Stimulated activated effector memory CD8-positive, alpha-beta T cell treated with anti-CD3 and anti-CD28 coated beads, Interleukin-12 subunit alpha, Interleukin-12 subunit beta, amount 100 ng/mL, for 72 hours (primary cell): ENCODE measurements around the gene TRIM46.
"Not testable (repeated sequence)": the region's sequence is repeated elsewhere in the genome, so short reads cannot be mapped to it uniquely, and the experiment has no call there.

Source experiments
- ATAC-seq: fragments of 150-1000 bp; cut with Tn5 transposase; 2 replicates; pipeline ENCODE4 v1.10.0; 2021
- DNase-seq, 2 donors: peaks; one replicate each; pipeline ENCODE4 v3.0.0; 2021 to 2022; ENCODE audit warnings: low spot score in 2 of 2
- H3K27ac Mint-ChIP-seq: one replicate; pipeline ENCODE4 v1.8.0; 2022; ENCODE audit warnings: mild to moderate bottlenecking, mixed read lengths
- H3K36me3 Mint-ChIP-seq: one replicate; pipeline ENCODE4 v1.8.0; 2022; ENCODE audit warnings: mild to moderate bottlenecking, mixed read lengths
- H3K4me1 Mint-ChIP-seq: one replicate; pipeline ENCODE4 v1.8.0; 2022; ENCODE audit warnings: mixed read lengths
- H3K4me3 Mint-ChIP-seq: one replicate; pipeline ENCODE4 v1.8.0; 2022; ENCODE audit warnings: mild to moderate bottlenecking, mixed read lengths
- H3K9me3 Mint-ChIP-seq: one replicate; pipeline ENCODE4 v1.8.0; 2022; ENCODE audit warnings: mixed read lengths

Gene TRIM46

GRCh38 chr1:155164625-155165024, 9.0 kb upstream of the TRIM46 start:
- not testable (repeated sequence) for H3K4me3 Mint-ChIP-seq, DNase-seq, ATAC-seq, H3K9me3 Mint-ChIP-seq, H3K27ac Mint-ChIP-seq
- peaks cover 17% of the 10 kb centered on the region for H3K4me1 Mint-ChIP-seq
- H3K36me3 Mint-ChIP-seq = peaks cover 12% of the 10 kb centered on the region

DNA sequence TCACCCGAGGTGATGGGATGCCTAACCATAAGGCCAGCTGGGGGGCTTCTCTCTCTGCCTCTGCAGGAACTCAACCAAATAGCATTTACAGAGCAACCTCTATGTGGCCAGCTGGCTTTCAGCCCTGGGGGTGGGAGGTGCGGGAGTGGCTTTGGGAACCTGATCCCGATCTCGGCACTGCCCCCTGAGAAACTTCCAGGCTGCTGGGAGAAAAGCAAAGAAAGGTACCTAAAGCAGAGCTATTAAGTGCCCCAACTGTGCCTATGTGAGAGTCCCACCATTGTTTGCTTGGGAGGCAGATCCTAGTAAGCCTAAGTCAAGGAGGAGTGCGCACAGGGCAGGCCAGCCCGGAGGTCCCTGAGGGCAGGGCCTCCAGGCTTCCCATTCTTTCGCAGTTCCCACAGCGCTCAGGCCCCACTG, 7.6 kb upstream of the TRIM46 start:
- H3K4me1 Mint-ChIP-seq = peaks cover 18% of the 10 kb centered on the region
- no peak overlapping the region for H3K4me3 Mint-ChIP-seq
- no peak overlapping the region for H3K27ac Mint-ChIP-seq
- no peaks in the 10 kb centered on the region for H3K9me3 Mint-ChIP-seq
- H3K36me3 Mint-ChIP-seq = peaks cover 26% of the 10 kb centered on the region
- DNase-seq = no peak
- no peak for ATAC-seq

DNA sequence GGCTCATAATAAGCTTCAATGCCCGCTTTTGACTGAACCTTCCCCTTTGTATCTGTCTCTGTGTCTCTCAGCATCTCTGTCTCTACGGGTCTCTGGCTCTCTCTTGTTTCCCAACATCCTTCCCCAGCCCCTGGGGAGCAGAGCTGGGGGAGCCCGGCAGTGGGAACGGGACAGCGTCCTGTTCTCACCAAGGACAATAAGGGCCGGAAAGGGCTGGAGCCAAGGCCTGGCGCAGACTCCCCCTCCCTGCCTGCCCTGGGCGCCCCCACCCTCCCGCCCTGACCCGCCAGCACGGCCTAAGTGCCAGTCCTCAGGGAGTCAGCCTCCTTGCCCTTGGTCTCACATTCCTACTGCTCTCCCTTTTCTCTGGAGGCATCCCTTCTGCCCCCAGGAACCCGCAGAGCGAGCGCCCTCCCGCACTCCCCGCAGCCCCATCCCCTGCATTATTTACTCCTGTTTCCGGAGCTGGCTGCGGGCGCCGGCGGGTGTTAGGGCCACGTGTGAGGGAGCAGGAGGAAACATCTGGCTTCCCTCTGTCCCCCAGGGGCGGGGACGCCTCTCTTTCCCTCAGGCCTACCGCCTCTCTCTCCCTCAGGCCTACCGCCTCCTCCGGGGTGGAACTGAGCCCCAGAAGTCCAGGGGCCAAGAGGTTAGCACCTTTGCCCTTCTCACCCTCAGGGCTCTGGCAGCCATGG, 7.0 kb upstream of the TRIM46 start:
- Mint-ChIP-seq H3K27ac (peak overlapping the region; percentile 74), H3K4me1 (peaks cover 18% of the 10 kb centered on the region), H3K36me3 (peaks cover 32% of the 10 kb centered on the region), H3K9me3 (no peaks in the 10 kb centered on the region), H3K4me3 (peak overlapping the region; percentile 13)
- no peak for ATAC-seq
- no peak for DNase-seq

- Mint-ChIP-seq H3K36me3 (peaks cover 40% of the 10 kb centered on the region), H3K9me3 (no peaks in the 10 kb centered on the region), H3K4me3 (peak overlapping the region; percentile 68), H3K27ac (peak overlapping the region; percentile 74), H3K4me1 (peaks cover 25% of the 10 kb centered on the region)
- ATAC-seq (peak; percentile 83), DNase-seq (peak; percentile 80 to 92)
These were observed 6.2 kb upstream of the TRIM46 start for GRCh38 chr1:155167166-155168104.

DNA sequence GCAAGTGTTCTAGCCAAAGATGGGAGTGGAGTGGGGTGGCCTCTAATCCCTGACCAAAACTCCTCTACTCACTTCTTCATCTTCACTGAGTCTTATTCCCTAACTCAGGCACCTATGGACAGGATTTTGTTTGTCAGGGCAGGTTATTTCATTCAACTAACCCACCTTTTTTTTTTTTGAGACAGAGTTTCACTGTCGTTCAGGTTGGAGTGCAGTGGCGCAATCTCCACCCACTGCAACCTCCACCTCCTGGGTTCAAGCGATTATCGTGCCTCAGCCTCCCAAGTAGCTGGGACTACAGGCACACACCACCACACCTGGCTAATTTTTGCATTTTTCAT, 5.6 kb upstream of the TRIM46 start:
- Mint-ChIP-seq H3K4me1 (peaks cover 31% of the 10 kb centered on the region), H3K27ac (peak overlapping the region; percentile 71), H3K4me3 (peak overlapping the region; percentile 68)

GRCh38 chr1:155168456-155169210, 5.0 kb upstream of the TRIM46 start:
- Mint-ChIP-seq H3K27ac (no peak overlapping the region), H3K4me1 (peaks cover 36% of the 10 kb centered on the region), H3K9me3 (no peaks in the 10 kb centered on the region), H3K4me3 (no peak overlapping the region), H3K36me3 (peaks cover 52% of the 10 kb centered on the region)
- DNase-seq = no peak
- no peak for ATAC-seq

More for the DNA sequence above, 5.6 kb upstream of the TRIM46 start:
- ATAC-seq, DNase-seq, H3K9me3 Mint-ChIP-seq: not testable (repeated sequence)
- H3K36me3 Mint-ChIP-seq = peaks cover 46% of the 10 kb centered on the region

- ATAC-seq = no peak
- Mint-ChIP-seq H3K9me3 (no peaks in the 10 kb centered on the region), H3K27ac (peak overlapping the region; percentile 63), H3K4me1 (peaks cover 45% of the 10 kb centered on the region), H3K36me3 (peaks cover 58% of the 10 kb centered on the region), H3K4me3 (no peak overlapping the region)
- DNase-seq = no peak
These were observed 4.1 kb upstream of the TRIM46 start for GRCh38 chr1:155169541-155169940.

DNA sequence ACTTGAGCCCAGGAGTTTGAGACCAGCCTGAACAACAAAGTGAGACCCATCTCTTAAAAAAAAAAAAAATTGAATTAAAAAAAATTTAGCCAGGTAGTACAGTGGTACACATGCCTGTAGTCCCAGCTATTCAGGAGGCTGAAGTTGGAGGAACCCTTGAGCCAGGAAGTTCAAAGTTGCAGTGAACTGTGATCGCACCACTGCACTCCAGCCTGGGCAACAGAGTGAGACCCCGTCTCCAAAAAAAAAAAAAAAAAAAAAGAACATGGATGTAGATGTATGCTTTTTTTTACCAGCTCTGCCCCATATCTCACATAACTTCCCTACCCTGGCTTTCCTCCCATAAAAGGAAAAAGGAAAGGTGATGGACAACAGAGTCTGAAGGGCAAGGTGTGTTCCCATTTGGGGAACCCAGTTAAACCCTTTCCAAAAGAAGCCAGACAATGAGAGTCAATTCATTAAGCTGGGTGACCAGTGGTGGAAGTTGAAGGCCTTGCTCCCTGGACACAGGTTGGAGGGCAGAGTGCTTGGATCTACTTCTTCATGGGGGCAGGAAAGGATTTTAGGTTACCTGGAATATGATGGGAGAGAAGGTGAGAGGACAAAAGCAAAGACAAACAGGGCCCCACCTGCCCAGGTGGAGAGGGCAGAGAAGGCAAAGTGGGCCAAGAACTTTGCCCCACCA, 3.4 kb upstream of the TRIM46 start:
- ATAC-seq = no peak
- Mint-ChIP-seq H3K4me3 (no peak overlapping the region), H3K36me3 (peaks cover 65% of the 10 kb centered on the region), H3K9me3 (no peaks in the 10 kb centered on the region), H3K27ac (peak overlapping the region; percentile 63), H3K4me1 (peaks cover 52% of the 10 kb centered on the region)
- no peak for DNase-seq

- ATAC-seq (no peak), DNase-seq (no peak)
- peaks cover 57% of the 10 kb centered on the region for H3K4me1 Mint-ChIP-seq
- H3K27ac Mint-ChIP-seq = peak overlapping the region; percentile 40
- H3K4me3 Mint-ChIP-seq = peak overlapping the region; percentile 100
- H3K36me3 Mint-ChIP-seq = peaks cover 65% of the 10 kb centered on the region
- H3K9me3 Mint-ChIP-seq = no peaks in the 10 kb centered on the region
These were observed 2.8 kb upstream of the TRIM46 start for GRCh38 chr1:155170806-155171205.

DNA sequence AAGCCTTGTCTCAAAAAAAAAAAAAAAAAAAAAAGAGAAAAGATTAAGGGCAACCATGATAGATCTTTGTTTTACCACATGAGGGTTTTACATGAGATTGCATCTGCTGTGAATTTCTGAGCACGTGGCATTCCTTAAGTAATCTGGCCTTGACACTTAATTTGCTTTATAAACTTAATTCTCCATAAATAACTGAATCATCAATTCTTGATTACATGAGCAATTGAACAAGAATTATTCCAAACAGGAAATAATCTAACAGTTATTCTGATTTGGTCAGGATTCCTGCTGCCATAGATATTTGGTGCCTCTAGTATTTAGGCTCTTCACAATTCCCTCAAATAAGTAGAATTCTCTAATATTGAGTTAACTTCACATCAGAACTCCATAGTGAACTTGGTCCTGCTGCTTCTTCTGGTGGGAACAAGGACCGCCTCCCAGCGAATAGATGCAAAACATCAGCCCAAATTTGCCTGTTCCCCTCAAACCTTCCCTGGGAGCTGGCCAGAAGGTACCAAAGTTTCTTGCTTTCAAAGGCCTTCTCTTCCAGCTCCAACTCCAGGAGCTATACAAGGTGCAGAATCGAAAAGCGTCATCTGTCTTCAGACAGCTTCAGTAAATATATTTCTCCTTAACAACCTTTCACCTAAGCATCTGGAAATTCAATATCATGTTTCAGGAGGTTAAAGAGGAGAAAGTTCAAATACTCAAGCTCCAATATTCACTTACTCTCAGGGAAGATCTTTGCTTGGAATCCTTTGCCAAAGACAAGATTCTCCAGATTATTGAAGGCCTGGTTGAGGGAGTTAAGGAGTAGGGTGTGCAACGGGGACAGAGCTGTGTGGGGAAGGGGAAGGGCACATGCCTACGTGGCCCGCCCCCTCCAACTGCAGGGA, 1.6 kb upstream of the TRIM46 start:
- DNase-seq = peak in 1 of 2 donors; percentile 44
- Mint-ChIP-seq H3K9me3 (no peaks in the 10 kb centered on the region), H3K4me3 (peak overlapping the region; percentile 100), H3K27ac (peak overlapping the region; percentile 100), H3K4me1 (peaks cover 69% of the 10 kb centered on the region), H3K36me3 (peaks cover 72% of the 10 kb centered on the region)
- peak; percentile 47 for ATAC-seq

DNA sequence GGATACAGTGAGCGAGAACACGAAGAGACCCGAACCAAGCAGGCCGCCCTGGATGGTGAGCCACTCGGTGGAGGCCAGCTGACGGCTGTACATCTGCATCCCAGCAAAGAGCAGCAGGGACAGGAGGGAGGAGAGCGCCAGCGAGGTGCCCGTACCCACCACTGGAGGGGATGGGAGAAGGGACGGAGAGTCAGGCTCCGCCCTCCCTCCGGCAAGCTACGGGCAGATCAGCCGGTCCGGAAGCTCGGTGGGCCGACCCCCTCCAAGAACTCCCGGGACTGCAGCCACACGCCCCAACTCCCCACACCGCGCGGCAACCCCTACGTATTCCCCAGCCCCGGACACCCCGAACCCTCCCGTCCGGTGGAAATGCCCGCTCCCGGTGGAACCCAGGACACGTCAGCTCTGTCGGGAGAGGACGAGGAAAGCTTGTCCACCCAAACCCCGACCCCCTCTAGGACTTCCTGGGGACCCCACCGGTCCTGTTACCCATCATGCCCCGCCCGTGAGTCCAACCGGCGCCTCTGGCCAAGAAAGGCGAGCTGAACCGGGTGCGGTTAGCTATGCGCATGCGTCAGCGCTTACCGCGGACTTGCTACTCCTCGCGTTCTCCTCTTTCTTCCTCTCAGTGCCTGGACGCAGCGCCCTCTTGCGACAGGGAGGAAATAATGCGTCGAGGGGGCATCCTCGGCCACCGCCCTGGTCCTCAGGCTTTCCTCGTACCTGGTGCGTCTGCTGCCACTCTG, 744 bp upstream of the TRIM46 start, which contains the start of gene KRTCAP2:
KRTCAP2 (minus strand) TSS at position 573 of the 746 bp plus-strand sequence; CDS start at position 493, 80 bp downstream.
- Mint-ChIP-seq H3K4me3 (peak within 1 kb of the TSS; percentile 100), H3K4me1 (peaks cover 61% of the 10 kb centered on the region), H3K27ac (peak within 1 kb of the TSS; percentile 100), H3K9me3 (no peaks in the 10 kb centered on the region), H3K36me3 (peaks cover 72% of the 10 kb centered on the region)
- peak; percentile 93 to 98 for DNase-seq
- peak; percentile 88 for ATAC-seq

- DNase-seq = peak in 1 of 2 donors; percentile 65
- Mint-ChIP-seq H3K9me3 (no peaks in the 10 kb centered on the region), H3K4me3 (peak overlapping the region; percentile 100), H3K36me3 (peaks cover 71% of the 10 kb centered on the region), H3K4me1 (peaks cover 59% of the 10 kb centered on the region), H3K27ac (peak overlapping the region; percentile 100)
- ATAC-seq = no peak
These were observed 953 bp downstream of the TRIM46 start for GRCh38 chr1:155174324-155175280.
